CD4-positive, alpha-beta T cell treated with Interleukin-21 for 1 hour (primary cell): ENCODE data around the gene KLHL40.

Source experiments
- DNase-seq: peaks from one replicate; pipeline ENCODE4 v3.0.0-alpha.2; 2020

KLHL40 gene

DNA sequence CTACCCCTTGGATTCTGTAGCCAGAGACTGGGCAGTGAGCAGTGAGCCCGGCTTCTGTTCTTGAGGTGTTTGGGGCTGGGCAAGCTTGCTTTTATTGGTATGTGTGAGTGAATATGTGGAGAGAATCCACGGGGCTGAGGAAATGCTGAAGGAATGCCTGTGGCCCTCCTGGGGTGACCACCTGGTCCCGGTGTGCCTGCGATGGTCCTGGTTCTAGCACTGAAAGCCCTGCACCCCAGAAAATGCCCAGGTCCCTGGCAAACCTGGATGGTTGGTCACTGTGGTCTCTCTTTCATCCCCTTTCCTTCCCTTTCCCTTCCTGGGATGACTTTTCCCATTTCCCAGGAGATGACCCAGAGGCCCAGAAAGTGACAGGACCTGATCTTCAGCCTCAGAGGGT lies 27.7 kb upstream of the KLHL40 start:
- no peak for DNase-seq

DNA sequence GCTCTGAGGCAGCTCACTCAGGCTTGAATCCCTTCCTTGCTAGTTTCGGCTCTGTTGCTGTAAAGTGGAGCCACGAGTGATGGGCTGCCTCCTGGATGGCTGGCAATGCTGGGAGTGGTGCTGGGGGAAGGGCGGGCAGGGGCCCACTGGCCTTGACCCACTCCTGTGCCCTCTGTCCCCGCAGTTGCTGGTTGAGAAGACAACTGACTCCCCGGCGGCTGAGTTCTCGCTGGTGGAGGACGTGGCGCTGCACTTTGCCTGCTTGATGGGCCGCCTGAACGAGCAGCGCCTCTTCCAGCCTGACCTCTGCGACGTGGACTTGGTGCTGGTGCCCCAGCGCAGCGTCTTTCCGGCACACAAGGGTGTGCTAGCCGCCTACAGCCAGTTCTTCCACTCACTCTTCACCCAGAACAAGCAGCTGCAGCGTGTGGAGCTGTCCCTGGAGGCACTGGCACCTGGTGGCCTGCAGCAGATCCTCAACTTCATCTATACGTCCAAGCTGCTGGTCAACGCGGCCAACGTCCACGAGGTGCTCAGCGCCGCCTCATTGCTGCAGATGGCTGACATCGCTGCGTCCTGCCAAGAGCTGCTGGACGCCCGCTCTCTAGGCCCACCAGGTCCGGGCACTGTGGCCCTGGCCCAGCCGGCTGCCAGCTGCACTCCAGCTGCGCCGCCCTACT lies 27.1 kb upstream of the KLHL40 start:
- no peak for DNase-seq

DNA sequence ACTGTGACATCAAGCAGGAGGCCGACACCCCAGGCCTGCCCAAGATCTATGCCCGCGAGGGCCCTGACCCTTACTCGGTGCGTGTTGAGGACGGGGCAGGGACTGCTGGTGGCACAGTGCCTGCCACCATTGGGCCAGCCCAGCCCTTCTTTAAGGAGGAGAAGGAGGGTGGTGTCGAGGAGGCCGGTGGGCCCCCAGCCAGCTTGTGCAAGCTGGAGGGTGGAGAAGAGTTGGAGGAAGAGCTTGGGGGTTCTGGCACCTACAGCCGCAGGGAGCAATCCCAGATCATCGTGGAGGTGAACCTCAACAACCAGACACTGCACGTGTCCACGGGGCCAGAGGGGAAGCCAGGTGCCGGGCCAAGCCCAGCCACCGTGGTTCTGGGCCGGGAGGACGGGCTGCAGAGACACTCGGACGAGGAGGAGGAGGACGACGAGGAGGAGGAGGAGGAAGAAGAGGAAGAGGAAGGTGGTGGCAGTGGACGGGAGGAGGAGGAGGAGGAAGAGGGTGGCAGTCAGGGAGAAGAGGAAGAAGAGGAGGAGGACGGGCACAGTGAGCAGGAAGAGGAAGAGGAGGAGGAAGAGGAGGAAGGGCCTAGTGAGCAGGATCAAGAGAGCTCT lies 26.5 kb upstream of the KLHL40 start:
- DNase-seq, result no peak

DNA sequence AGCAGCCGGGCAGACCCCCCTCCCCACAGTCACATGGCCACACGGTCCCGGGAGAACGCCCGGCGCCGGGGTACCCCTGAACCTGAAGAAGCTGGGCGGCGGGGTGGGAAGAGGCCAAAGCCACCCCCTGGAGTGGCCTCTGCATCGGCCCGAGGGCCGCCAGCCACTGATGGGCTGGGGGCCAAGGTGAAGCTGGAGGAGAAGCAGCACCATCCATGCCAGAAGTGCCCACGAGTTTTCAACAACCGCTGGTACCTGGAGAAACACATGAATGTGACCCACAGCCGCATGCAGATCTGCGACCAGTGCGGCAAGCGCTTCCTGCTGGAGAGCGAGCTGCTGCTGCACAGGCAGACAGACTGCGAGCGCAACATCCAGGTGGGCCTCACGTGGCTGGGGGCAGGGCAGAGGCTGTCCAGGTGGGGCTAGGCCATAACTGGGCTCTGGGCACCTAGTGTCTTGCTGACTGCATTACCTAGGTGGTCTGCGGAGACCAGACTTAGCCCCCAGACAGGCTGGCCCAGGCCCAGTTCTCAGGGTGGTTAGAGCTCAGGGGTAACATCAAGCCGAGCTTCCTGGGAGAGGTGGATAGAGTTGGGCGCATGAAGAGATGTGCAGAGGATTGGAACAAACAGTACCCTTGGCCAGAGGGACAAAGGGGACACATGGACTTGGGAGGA lies 25.7 kb upstream of the KLHL40 start:
- no peak for DNase-seq

DNA sequence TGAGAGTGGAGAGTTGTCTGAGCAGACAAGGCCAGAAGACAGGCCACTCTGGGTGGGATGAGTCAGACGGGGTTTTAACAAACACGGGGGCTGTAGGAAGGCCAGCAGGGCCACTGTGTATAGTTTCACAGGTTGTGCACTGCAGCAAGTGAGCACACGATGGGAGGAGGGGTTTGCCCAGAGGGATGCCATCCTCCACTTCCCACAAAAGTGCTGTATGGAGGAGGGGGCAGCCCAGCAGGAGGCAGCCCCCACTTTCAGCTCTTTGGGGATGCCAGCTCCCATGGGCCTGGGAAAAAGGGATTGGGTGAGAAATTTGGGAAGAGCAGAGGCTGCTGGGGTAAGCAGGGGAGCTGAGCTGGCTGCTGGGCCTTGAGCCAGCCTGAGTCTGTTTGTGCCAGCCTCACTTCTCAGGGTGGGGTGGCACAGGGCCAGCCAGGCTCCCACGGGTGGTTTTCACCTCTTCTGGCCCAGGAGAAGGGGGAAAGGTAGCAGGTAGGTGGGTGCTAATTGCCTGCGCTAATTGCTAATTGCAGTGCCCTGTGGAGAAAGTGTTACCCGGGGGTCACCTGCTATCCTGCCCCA lies 25.1 kb upstream of the KLHL40 start:
- DNase-seq, result no peak

DNA sequence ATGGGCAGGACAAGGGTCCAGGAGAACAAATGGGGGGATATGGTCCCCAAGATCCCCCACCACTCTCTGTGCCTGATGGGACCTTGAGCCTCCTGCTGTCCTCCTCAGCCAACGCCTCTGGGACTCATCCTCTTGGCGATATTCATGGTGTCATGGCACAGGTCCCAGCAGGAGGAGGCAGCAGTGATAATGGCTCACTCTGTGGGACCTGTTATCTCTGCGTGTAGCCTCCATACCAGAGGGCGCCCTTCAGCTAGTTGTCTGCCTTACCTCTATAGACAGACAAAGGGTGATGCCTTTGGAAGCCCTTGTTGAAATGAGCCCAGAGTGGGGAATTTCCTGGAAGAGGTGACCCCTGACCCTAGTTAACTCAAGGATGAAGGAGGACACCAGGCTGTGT lies 24.4 kb upstream of the KLHL40 start:
- no peak for DNase-seq

DNA sequence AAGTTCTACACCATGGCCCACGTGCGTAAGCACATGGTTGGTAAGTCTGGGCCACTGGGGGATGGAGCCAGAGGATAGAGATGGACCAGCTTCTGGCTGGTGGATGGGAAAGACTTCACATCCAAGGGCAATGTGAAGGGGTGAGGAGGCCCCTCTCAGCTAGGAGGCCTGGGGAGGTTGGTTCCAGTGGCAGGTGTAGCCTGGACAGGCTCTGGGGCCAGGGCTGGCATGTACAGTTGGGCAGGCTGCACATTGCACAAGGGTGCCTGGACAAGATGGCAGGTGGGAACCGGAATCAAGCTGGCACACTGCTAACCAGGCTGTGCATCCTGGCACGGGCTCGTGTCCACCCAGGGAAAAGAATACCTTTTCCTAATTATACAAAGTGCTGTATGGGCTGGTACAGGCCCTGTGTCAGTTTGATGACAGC lies 23.7 kb upstream of the KLHL40 start:
- no peak for DNase-seq

DNA sequence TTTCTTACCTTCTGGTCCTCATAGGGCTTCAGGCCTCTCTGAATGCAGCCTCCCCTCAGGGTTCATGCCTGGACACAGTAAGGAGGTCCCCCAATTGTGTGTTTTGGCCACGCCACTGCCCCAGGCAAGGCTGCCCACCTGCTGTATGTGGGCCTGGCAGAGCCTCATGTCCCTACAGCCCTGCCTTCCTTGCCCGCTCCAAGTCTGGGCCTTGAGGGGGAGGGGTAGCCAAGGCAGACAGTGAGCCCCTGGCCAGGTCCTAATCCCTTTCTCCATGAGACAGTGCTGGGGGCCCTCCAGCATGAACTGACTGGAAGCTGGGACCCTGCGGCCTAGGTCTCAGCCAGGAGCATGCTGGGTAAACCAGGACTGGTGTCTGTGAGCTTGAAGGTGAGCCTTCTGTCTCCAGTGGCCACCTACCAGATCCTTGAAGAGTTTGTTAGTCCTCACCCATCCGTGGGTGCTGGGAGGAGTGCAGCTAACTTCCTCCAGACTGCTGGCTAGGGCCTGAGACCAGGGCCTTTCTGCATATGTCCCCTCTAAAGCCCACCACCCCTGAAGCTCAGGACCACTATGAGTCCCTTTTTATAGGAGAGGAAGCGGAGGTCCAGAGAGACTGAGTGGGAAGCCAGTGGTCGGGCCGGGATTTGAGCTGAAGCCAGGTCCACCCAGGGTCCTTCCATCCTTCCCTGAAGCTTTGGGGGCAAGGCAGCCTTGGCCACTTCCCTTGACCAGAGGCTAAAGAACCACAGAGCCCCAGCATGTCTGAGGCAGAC lies 23.1 kb upstream of the KLHL40 start:
- DNase-seq, result no peak

DNA sequence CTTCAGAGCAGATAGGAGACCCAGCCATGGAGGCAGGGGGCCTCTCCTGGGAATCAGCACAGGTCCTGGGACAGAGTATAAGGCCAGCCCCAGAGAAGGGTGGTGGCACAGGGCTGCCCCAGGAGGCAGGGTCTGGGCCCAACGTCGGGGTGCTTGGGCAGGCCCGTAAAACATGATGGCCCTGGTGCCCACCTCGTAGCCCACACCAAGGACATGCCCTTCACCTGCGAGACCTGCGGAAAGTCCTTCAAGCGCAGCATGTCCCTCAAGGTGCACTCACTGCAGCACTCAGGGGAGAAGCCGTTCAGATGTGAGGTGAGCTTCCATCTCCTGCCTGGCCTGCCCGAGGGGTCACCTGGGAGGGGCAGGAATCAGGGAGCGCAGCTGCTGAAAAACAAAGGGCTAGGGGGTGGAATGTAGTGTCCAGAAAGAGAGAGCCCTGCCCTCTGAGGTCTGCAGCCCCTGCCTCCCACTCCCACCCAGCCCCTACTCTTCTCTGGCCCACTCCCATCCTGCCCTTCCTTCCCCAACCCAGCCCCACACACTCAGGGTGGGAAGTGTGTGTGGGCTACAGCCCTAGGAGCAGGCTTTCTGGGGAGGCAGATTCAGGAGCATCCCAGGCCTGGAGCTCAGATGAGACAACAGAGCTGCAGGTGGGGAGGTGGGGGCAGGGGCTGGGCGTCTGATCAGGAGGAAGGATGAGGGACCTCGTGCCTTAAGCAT lies 22.4 kb upstream of the KLHL40 start:
- DNase-seq, result no peak

DNA sequence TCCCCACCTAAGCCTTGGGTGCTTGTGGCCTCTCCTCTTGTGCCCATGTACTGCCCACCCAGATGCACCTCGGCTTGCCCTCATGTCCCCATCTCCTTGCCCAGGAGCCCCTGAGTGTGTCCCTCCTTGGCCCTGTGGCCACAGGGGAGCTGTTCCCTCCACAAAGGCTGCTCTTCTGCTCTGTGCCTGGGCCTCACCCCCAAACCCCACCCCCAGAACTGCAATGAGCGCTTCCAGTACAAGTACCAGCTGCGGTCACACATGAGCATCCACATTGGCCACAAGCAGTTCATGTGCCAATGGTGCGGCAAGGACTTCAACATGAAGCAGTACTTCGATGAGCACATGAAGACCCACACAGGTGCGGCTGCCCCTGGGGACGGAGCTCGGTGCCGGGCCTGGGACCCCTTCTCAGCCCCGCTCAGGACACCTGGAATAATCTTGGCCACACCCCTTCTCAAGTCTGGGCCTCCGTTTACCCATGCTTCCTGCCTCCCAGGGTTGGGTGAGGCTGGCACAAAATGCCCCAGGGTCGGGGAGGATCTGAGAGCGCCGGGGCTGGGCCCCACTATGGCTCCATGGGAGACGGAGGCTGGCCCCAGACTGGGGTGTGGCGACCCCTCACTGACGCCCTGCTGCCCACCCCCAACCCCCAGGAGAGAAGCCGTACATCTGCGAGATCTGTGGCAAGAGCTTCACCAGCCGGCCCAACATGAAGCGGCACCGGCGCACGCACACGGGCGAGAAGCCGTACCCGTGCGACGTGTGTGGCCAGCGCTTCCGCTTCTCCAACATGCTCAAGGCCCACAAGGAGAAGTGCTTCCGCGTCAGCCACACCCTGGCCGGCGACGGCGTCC lies 21.5 kb upstream of the KLHL40 start:
- DNase-seq, result no peak

DNA sequence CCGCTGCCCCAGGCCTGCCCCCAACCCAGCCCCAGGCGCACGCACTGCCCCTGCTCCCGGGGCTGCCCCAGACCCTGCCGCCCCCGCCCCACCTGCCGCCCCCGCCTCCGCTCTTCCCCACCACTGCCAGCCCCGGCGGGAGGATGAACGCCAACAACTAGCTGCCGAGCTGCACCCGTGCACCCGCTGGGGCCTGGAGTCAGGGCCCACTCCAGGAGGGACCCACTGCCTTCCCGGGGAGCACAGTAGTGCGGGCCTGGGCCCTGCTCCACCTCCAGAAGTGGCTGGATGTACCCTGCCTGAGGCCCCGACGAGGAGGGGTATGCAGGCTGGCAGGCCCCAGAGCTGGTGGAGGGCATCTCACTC lies 20.9 kb upstream of the KLHL40 start:
- DNase-seq, result no peak

DNA sequence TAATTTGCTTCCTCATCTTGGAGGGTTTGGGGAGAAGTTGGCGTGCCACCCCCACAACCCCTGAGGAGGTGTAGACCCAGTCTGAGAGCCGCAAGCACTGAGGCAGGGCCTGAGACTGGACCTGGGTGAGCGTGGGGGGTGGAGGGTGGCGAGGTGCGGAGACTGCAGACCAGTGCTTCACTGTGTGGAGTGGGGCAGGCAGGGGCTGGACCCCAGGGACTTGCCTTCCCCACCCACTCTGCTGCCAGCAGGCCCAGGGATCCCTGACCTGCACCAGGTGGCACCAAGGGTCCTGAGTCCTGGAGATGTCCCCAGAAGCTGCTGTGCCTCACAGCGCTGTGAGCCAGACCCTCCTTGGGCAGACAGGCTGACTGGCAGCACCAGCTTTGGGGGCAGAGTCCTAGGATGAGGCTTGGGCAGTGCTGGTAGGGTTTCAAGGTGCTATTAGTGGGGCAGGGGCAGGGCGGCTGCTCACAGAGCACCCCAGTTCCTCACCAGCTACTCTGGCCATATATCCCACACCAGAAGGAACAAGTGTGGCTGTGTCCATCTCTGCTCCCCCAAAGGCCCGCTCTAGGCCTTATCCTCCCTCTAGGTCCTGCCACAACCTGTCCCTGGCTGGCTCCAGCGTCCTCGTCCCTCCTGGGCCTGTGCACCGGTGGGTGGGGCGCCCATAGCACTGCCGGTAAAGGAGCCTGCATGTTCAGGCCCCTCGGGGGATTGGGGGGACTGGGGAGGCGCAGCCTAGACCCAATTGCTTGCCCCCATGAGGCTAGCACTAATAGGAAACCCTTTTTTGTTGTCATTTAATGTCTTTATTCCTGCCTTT lies 20.1 kb upstream of the KLHL40 start:
- no peak for DNase-seq

DNA sequence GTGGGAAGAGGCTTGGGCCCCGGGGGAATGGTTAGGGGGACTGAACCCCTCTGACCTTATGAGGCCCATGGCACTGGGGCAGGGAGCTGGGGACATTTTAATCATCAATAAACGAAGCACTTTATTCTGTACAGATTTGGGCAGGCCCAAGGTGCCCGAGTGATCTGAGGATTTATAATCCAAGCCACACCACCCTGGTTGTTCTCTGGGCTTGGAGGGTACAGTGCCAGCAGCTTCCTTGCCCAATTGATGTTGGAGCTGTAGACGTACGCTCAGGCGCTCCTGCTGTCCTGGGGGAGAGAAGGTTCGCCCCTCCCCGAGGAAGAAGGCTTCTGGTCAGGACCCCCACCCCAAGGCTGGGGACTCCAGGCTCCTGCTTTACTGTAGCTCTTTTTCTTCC lies 19.3 kb upstream of the KLHL40 start:
- DNase-seq, result no peak

DNA sequence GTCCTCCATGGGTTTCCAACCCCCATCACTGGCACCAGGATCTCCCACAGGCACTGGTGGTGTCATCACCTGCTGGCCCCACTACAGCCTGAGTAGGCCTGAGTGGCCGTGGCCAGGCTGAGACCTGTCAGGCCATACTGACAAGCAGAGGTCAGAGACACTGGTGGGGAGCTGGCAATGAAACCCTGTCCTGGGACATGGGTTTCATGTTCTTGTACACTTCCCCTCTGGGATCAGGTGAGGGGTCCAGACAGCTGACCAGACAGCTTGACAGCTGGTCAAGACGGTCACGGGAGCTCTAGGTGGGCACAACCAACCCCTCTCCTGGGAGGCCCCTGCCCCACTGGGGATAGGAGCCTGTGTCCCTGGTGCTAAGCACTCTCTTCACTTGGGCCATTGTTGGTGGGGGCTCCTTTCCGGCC lies 18.7 kb upstream of the KLHL40 start:
- DNase-seq, result no peak

DNA sequence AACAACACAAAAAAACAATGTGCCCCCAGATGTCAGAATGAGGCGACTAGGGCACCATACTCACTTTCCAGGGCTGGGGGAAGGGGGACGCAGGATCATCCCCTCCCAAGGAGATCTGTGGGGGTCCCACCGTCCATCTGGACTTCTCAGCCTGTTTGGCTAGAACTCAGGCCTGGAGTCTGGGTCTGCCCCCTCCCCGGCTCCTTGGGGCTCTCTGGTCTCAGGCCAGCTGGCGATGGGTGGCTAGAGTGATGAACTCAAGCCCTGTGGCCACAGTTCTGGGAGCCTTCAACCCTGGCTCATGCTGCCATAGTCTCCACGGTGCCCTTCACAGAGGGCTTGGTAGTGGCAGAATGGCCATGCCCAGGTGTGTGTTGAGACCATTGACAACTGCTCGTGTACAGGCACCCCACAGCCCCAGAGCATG lies 18.2 kb upstream of the KLHL40 start:
- DNase-seq, result no peak

DNA sequence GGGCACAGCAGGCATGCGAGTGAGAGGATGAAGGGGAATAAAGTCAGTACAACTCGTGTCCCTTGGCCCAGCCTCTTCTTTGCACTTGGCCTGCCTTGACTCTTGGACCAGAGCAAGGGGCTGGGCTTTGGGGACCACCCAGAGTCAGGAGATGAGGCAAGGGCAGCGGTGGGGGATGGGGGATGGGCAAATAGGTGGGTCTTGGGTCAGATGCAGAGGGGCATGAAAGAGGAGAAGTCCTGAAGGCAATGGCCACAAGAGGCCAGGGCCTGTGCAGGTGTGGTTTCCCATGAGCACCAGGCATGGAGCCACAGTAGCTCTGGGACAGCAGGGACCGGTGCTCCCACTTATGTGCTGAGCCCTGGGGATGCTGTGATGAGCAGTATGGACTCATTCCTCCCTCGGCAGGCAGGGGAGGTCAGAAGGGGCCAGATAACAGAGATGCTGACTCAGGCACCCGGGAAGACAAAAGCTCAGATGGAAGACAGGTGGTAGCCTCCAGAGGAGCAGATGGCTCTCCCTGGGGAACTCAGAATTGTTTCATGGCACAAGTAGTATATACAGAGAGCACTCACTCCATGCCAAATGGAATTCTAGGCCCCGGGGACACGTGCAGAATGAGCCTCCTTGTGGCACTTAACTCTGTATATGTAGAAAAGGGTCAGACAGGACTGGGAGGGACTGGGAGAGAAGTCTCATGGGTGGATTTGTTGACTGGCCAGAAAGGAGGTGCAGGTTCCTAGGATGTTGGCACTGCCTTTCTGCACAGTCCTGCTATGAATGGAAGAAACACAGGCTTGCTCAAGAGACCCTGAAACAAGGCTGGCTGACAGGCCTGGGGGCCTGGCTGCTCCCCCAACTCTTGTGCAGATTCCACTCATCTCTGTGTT lies 17.6 kb upstream of the KLHL40 start:
- no peak for DNase-seq

DNA sequence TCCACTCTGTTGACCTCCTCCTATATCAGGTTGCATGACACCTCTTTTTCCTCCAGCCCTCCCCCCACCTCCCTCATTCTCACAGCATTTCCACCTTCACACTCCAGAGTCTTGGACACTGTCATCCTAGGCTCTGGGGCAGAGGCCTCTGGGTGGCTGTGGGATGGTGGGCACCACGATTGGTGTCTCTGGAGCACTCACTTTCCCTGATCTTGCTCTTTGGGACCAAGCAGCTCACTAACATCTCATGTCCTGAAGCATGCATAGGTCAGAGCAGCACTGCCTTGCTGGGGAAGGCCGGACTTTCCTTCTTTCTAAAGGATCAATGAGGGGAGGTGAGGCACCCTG lies 16.9 kb upstream of the KLHL40 start:
- no peak for DNase-seq

DNA sequence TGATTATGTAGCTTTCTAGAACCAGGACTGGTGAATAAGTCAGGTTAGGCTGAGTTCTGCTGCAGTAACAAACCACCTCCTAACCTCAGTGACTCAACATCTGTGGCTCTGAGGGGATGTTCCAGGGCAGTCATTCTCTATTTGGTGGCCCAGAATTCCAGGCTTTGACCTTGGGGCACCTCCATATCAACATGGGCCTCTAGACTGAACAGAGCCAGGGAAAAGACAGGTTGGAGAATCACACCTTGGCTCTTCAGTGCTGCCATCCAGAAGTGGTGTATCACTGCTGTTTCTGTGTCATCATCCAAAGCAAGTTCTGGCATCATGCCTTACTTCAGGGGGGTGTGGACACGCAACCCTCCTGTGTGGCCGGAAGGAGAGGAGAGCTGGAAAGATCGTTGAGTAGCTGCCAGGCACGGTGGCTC lies 16.5 kb upstream of the KLHL40 start:
- DNase-seq, result no peak

DNA sequence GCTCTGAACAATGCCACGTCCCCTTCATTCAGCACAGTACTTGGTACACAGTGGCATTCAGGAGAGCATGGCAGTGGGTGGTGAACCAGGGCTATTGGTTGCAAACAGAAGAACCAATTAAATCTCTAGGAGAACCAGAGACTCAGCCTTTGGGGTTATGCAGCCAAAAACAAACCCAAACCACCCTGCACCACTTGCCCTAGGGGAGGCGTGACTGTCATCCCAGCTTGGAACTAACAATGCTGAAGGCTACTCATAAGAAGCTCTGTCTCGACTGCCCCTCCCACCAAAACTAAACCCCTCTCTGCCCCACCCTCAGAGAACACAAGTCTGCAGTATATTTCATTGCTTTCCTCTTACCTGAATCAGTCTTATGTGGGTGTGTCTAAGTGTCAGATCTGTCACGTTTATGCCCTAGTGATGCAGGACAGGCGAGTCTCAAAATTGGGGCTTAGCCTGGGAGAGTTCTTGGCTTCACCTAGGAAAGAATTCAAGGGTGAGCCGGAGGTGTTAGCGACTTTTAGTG lies 15.2 kb upstream of the KLHL40 start:
- DNase-seq, result no peak
